Body of pancreas (tissue), 4 donors: ENCODE results near the gene KCNAB2. TPM values are rescaled to one million over a fixed set of nuclear protein-coding genes. Genes with fewer than 3 reads are reported as not detected.

ENCODE experiments used
- ATAC-seq: fragments of 150-250 bp; one replicate; pipeline ENCODE4 v1.9.1; 2016
- DNase-seq, 4 donors: peaks; one replicate each; pipeline ENCODE4 v3.0.0-alpha.2; 2019
- H3K27ac ChIP-seq, 4 donors: fragments of 200-600 bp; sonication (generic); 1 replicate in 3 of 4; 2 replicates in 1 of 4; pipeline versions ENCODE4 v1.5.1 to v1.6.1; 2016 to 2019; ENCODE audit warnings: mild to moderate bottlenecking in 1 of 4, mixed read lengths in 1 of 4, moderate library complexity in 1 of 4
- H3K27me3 ChIP-seq, 2 donors: fragments of 200-600 bp; sonication (generic); one replicate each; pipeline ENCODE4 v1.6.0; 2016; ENCODE audit warnings: mild to moderate bottlenecking in 1 of 2
- H3K36me3 ChIP-seq, 2 donors: fragments of 200-600 bp; sonication (generic); replicated peaks in 1 of 2; 2 replicates each; pipeline ENCODE4 v1.5.1; 2016; ENCODE audit warnings: low read depth in 2 of 2; ENCODE audit not compliant: insufficient read depth in 1 of 2
- H3K4me1 ChIP-seq: fragments of 200-600 bp; sonication (generic); one replicate; pipeline ENCODE4 v1.6.0; 2016
- H3K4me3 ChIP-seq, 2 donors: fragments of 200-600 bp; sonication (generic); 1 replicate in 1 of 2; 2 replicates in 1 of 2; pipeline ENCODE4 v1.5.1; 2016 to 2019
- H3K9me3 ChIP-seq, 3 donors: fragments of 200-600 bp; sonication (generic); 1 replicate in 2 of 3; 2 replicates in 1 of 3; pipeline ENCODE4 v1.5.1; 2016
- POLR2A ChIP-seq, 3 donors: fragments of 450-650 bp; IDR thresholded peaks; one replicate each; pipeline ENCODE4 v1.6.1; 2016; ENCODE audit warnings: antibody characterized with exemption in 3 of 3, mild to moderate bottlenecking in 2 of 3
- WGBS, 2 donors: methylation state at CpG; one replicate each; pipeline ENCODE4 v1.1.5; 2017; 5-methylcytosine and 5-hydroxymethylcytosine counted together
- intact Hi-C: fragments of 100-400 bp; cut with DNase I; formaldehyde crosslinking; loops from one replicate; pipeline ENCODE4 v1.15.1; 2023
- total RNA-seq, 2 donors: library from RNA; depleted of rRNA; stranded (reverse); fragments of >200 nt; gene quantifications; one replicate each; pipeline ENCODE4 v1.1.0, GENCODE V29; 2016
- TF ChIP-seq, protein P1 (sequence below), 7 experiments: fragments of 450-650 bp in 4 of 7; fragments of 200-600 bp in 3 of 7; sonication (generic) in 3 of 7; IDR thresholded peaks; one replicate each; pipeline ENCODE4 v1.5.1; 2016 to 2019; ENCODE audit warnings: antibody characterized with exemption in 7 of 7

Gene KCNAB2
- total RNA-seq, 2 donors from 2014 or later, result 4.6 to 7.0 TPM

- ATAC-seq, result no peak
- H3K27me3 ChIP-seq, result peaks cover 0 to 8% of the 10 kb centered on the region in 2 donors
These were observed 98.5 kb downstream of the KCNAB2 start for GRCh38 chr1:6144175-6144574.

GRCh38 chr1:6144647-6145395 lies 99.1 kb downstream of the KCNAB2 start:
- TF ChIP-seq, protein P1, sequence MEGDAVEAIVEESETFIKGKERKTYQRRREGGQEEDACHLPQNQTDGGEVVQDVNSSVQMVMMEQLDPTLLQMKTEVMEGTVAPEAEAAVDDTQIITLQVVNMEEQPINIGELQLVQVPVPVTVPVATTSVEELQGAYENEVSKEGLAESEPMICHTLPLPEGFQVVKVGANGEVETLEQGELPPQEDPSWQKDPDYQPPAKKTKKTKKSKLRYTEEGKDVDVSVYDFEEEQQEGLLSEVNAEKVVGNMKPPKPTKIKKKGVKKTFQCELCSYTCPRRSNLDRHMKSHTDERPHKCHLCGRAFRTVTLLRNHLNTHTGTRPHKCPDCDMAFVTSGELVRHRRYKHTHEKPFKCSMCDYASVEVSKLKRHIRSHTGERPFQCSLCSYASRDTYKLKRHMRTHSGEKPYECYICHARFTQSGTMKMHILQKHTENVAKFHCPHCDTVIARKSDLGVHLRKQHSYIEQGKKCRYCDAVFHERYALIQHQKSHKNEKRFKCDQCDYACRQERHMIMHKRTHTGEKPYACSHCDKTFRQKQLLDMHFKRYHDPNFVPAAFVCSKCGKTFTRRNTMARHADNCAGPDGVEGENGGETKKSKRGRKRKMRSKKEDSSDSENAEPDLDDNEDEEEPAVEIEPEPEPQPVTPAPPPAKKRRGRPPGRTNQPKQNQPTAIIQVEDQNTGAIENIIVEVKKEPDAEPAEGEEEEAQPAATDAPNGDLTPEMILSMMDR (IDR thresholded peaks at IDR 0.05), result no peak
- no peak for TF ChIP-seq POLR2A (IDR thresholded peaks at IDR 0.05)
- H3K36me3 ChIP-seq, result no peaks in the 10 kb centered on the region
- no peaks in the 10 kb centered on the region for H3K9me3 ChIP-seq
- DNase-seq, result no peak
- peaks cover 0 to 12% of the 10 kb centered on the region in 2 donors for H3K27me3 ChIP-seq
- ATAC-seq, result no peak
- H3K4me3 ChIP-seq, result no peak overlapping the region
- WGBS, 2 donors, result 28 to 41% methylated on average over 10 to 16 of the region's 16 CpGs
- intact Hi-C loops, result no loop called here
- H3K4me1 ChIP-seq, result no peaks in the 10 kb centered on the region
- H3K27ac ChIP-seq, result no peak overlapping the region

More at GRCh38 chr1:6144175-6144574, 98.5 kb downstream of the KCNAB2 start:
- intact Hi-C loops, result no loop called here
- DNase-seq, result no peak
- no peaks in the 10 kb centered on the region for H3K9me3 ChIP-seq
- WGBS, 2 donors, result 60 to 64% methylated on average over 7 of the region's 7 CpGs
- H3K4me1 ChIP-seq, result no peaks in the 10 kb centered on the region
- H3K27ac ChIP-seq, result no peak overlapping the region
- TF ChIP-seq, protein P1 (IDR thresholded peaks at IDR 0.05), result no peak
- no peak for TF ChIP-seq POLR2A (IDR thresholded peaks at IDR 0.05)
- no peaks in the 10 kb centered on the region for H3K36me3 ChIP-seq
- no peak overlapping the region for H3K4me3 ChIP-seq

DNA sequence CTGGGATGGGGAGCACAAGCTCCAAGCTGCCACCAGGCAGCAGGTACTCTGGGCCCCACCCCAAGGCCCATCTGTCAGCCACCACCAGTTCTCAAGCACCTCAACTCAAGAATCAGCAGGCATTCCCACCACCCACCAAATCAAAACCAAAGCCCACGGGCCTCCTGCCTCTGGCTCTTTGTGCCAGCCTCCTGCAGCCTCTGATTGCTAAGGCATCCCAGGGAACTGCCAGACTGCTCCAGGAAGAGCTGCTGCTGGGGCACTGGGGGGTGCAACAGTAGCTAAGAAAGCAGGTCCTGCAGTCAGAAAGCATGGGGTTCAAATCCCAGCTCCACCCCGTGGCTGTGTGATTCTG lies 99.7 kb downstream of the KCNAB2 start:
- Histone ChIP-seq H3K9me3 (no peaks in the 10 kb centered on the region), H3K36me3 (no peaks in the 10 kb centered on the region), H3K4me3 (no peak overlapping the region), H3K27me3 (peaks cover 0 to 12% of the 10 kb centered on the region in 2 donors), H3K4me1 (no peaks in the 10 kb centered on the region), H3K27ac (no peak overlapping the region)
- WGBS, 2 donors, result 60% methylated on average over 2 of the region's 2 CpGs; no CpG with 5 or more reads in 1 of the 2 donors
- DNase-seq (no peak), ATAC-seq (no peak)
- intact Hi-C loops, result no loop called here
- TF ChIP-seq, protein P1 (IDR thresholded peaks at IDR 0.05), result no peak
- no peak for TF ChIP-seq POLR2A (IDR thresholded peaks at IDR 0.05)

GRCh38 chr1:6145864-6146410 lies 100.2 kb downstream of the KCNAB2 start:
- no peak for ATAC-seq
- TF ChIP-seq, protein P1 (IDR thresholded peaks at IDR 0.05), result no peak
- no peak for TF ChIP-seq POLR2A (IDR thresholded peaks at IDR 0.05)

More at GRCh38 chr1:6145864-6146410, 100.2 kb downstream of the KCNAB2 start:
- 74 to 78% methylated on average over 21 to 22 of the region's 24 CpGs for WGBS, 2 donors
- Histone ChIP-seq H3K27ac (no peak overlapping the region), H3K4me1 (no peaks in the 10 kb centered on the region), H3K9me3 (no peaks in the 10 kb centered on the region), H3K4me3 (no peak overlapping the region), H3K36me3 (no peaks in the 10 kb centered on the region), H3K27me3 (peaks cover 0 to 12% of the 10 kb centered on the region in 2 donors)
- intact Hi-C loops, result no loop called here
- DNase-seq, result no peak
